Fibroblast of the conjunctiva (primary cell): ENCODE results near the gene TAGLN3.

ENCODE experiments used
- DNase-seq: peaks from one replicate; pipeline ENCODE4 v3.0.0-alpha.2; 2010; ENCODE audit warnings: low read depth

The TAGLN3 gene

DNA sequence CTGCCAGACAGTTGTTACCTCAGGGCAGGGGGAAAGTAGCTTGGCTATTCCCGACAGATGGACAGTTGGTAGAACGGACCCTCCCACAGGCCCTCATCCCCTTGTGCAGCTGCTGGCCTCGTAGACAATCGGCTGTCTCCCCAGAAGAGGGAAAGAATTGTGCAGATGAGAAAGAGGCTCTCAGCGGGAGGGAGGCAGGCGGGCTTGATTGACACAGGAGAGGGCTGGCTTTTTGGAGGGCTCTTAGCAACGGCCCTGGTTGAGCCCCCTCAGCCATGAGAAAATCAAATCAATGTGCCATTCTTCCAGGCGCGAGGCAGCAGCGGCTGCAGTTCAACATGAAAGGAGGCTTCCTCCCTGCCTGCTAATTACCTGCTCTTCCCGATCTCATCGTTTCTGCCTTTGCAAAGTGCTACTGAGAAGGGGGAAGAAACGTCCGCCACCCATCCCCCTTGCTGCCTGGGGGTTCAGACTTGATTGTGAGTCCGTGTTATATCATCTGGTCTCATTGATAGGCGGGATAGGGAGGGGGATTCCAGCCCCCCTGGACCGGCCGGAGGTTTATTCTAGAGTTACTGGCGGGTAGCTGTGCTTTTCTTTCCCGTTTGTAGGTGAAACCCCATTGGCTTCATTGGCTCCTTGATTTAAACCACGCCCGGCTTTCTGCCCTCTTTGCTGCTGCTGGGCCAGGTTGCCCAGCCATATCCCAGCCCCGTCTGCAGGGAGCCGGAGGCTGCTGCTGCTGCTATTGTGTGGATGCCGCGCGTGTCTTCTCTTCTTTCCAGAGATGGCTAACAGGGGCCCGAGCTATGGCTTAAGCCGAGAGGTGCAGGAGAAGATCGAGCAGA lies at the start of gene TAGLN3:
TSS of gene TAGLN3 (plus strand) at position 287 of the 848 bp plus-strand sequence. CDS start at position 788, 501 bp downstream.
- no peak for DNase-seq

DNA sequence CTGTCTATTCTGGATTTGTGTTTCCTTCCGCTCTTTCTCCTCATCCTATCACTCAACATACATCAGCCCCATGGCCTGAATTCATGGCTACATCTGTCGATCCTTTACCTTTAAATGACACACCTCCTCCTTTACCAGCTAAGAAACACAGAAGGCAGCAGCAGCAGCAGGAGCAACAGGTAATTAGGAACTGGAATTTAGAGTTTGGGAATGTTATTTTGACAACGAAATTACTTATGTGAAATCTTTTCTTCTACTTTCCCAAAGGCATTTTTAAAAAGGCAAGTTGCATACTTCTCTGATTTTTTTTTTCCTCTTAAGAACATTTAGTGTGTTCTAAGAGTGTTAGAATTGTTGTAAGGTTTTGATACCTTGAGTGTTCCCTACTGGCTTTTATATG lies 49.0 kb upstream of the TAGLN3 start:
- DNase-seq: no peak

DNA sequence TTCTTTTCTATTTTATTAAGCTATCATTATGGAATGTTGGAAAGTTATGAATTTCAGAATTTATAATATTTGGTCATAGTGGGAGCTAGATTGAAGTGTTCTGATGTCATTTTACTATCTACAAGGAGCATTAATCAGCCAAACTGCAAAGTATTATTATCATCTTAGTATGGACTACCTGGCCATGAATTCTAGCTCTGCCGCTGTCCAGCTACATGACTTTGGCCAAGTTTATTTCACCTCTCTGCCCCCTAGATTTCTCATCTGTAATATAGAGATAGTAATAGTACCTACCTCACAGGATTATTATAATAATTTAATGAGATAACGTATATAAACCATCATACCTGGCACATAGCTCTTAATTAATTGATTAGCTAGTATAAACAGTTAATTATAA lies 47.7 kb upstream of the TAGLN3 start:
- no peak for DNase-seq

DNA sequence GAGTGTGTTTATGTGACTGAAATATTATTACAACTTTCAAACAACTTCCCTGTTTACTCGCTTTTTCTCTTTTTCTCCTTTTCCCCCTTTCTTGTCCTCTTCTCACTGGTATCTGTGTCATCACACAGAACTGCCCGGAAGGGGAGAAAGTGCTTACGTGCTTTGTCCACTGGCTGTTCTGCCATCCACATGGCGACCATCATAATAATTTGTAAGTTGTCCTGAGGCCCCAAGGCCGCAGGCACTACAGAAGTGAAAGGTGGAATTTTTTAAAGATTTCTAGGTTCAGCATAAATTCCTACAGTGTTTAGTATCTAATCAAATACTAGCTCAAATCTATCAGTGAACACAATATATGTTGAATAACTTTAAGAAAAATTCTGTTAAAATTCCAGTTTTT lies 46.6 kb upstream of the TAGLN3 start:
- DNase-seq: no peak

DNA sequence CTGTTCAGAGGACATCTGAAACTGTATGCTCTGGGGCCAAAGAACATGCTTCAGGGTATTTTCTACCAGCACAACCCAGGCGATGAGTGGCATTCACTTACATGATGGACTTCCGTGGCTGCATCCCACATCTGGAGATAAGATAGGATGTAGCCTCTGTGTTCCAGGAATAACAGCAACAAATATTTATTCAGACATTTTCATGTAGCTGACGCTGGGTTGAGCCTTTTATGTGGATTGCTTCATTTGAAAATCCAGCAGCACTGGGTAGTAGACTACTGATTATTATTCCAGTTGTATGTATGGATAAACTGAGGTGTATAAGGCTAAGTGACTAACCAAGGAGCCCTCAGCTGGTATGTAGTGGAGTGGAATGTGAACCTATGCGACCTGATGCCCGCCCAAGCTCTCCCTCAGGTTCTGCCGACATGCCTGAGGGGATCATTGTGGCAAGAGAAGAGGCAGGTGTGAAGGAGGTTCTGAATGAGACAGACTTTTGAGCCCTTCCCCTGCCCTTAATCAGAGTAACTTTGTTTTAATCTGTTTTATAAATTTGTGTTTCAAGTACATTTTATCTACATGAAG lies 45.8 kb upstream of the TAGLN3 start:
- DNase-seq: no peak

DNA sequence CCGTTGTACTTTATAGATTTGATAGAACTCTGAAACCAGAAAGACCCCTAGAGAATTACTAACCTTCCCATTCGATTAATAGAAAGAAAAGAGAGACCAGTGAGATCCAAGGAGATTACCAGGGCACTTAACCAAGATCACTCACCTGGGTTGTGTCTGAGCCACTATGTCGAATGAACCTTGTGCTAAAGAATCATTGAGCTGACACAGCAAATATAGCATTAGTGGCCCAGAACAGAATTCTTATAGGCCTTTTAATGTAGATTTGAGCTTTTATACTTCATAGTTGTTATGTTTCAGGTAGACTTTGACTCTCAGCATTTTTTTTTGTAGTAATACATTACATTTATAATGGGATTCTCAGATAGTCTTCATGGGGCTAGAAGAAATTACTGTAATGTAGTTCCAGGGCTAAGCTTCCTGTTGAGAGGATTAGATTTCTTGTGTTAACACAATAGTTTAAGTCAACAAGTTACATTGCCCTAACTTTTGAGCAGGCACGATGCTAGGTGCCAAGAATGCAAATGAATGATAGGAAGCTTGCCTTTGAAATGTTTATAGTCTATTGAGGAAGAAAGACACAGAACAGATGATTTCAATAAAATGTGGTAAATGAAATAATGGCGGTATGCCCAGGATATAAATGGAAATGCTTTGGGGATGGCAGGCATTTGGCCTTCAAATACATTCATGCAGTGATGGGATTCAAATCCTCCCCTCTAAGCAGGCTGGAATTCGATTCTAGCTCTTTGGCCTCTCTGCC lies 44.3 kb upstream of the TAGLN3 start:
- peak; percentile 57 for DNase-seq

DNA sequence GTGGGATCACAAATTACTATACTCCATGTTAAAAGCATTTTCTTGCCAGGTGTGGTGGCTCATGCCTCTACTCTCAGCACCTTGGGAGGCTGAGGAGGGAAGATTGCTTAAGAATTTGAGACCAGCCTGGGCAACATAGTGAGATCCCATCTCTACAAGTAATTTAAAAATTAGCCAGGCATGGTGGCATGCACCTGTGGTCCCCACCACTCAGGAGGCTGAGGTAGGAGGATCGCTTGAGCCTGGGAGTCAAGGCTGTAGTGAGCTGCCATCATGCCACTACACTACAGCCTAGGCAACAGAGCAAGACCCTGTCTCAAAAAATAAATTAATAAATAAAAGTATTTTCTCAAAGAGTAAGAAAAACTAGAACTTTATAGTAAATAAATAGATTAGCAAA lies 42.8 kb upstream of the TAGLN3 start:
- no peak for DNase-seq

DNA sequence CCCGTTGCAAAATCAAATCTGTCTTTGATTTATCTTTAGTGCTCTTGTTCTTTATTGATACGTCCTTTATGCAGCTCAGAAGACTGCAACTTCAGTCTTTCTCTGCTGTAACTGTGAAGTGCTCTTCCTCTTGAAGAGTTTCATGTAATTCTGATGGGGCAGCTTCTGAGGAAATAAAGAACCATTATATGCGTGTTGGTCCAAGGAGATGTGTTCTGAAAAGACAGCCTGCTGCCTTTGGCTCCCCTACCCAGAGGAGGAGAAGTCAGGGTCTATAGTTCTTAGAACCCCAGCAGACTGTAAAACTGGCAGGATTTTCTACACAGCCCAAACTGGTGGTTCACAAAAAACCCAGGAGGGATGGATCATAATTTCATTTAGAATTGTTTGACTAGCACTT lies 42.3 kb upstream of the TAGLN3 start:
- DNase-seq: no peak

DNA sequence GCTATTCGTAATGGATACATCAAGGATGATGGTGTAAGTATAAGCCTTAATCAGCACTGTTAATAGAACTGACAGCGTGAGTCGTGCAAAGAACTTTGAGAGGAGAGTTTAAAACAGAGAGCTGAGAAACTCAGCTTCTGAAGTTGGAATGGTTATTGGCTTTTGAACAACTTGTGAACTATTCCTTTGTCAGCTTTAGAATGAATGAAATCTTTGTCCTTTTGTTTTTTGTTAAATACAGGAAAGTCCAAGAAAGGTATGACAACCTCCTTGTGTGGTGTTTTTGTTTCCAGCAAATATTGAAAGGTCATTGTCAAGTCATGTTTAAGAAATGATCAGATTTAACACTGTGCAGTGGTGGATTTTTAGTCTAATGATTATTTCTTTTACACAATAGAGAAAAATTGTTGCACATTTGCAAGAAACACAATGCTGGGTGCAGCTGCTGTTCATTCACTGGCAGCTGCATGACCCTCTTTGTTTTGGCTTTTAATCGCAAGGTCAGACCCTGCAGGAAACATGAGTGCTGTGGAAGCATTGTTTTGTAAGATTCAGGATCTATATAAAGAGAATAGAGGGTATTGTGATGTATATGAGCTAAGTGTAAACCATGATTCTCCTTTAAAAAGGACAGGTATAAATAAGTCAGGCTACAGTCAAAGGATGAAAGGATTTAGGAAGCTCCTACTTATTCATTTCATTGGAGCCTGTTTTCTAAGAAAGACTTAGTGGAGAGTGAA lies 41.6 kb upstream of the TAGLN3 start:
- DNase-seq: no peak

DNA sequence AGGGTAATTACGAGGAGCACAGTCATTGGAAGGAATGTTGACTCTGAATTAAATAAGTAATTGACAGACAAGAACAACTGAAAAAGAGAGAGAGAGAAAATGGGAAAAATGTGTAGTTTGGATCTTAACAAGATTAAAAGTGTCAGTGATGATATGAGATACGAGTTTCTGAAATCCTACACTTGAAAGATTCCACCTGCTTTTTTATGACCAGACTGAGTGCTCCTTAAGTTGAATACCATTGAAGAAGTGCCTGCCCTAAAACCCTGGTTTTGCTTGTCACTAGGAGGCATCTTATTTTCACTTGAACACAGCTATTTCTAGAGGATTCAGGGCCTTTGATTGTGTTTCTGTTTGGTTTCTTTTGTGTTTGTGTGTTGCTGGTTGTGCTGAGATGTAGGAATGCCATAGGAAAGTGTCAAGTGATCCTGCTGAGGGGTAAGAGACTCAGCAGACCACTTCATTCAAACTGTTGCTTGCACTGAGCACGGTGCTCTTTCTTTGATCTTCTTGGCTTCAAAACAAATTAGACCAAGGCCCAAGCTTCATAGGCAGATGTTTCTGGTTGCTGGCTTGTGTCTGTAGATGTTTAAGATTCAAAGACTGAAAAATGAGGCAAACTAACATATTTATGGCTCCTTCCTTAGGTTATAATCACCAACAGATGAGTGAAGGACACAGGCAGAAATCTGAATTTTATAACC lies 37.1 kb upstream of the TAGLN3 start:
- DNase-seq: no peak

DNA sequence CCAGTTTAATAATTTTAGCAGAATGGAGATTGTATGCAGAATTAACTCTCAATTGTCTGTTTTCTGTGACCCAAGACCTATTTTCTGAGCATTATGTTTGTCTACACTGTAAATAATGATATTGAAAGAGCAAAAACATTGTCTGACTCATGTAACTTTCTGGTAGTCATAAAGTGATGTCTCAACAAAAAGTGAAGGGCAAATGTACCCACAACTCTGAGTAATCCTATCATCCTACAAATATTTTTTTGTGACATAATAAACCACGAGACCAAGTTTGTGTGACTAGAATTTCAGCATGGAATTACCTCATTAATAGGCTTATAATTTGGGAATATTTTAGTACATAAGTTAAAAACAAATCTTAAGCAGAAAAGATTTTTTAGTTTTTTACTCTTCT lies 35.3 kb upstream of the TAGLN3 start:
- DNase-seq: no peak

DNA sequence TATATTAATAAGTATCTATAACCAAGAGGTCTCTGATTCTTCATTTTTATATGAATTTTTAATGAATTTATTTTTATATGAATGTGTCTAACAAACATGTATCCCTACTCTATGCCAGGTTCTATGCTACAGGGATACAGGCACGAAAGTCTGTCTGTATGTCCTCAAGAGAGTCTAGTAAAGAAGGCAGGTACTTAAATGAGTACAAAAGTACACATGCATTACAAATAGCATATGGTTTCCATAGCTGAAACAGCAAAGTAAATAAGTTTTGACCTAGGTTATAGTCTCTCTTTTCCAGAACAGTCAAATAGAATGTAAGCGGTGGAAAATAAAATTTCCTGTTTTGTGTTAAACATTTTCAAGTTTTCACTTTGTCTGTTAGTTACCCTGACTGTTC lies 33.2 kb upstream of the TAGLN3 start:
- no peak for DNase-seq

DNA sequence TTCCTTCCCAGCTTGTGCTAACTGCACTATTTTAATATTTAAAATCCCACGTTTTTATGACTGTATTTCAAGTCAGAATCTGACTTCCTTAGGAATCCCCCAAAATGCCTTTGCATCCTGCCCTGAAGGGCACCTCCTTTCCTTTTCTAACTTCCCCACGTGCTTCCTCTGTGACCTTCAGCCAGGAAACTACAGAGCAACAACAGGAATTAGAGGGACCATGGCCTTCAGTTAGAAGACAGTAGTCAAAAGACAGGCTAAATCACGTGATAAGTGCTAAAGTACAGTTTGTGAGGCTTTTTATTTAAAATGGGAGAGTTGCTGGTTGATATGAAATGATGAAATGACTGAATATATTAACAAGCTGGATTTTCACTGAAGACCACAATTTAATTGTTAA lies 31.7 kb upstream of the TAGLN3 start:
- no peak for DNase-seq

DNA sequence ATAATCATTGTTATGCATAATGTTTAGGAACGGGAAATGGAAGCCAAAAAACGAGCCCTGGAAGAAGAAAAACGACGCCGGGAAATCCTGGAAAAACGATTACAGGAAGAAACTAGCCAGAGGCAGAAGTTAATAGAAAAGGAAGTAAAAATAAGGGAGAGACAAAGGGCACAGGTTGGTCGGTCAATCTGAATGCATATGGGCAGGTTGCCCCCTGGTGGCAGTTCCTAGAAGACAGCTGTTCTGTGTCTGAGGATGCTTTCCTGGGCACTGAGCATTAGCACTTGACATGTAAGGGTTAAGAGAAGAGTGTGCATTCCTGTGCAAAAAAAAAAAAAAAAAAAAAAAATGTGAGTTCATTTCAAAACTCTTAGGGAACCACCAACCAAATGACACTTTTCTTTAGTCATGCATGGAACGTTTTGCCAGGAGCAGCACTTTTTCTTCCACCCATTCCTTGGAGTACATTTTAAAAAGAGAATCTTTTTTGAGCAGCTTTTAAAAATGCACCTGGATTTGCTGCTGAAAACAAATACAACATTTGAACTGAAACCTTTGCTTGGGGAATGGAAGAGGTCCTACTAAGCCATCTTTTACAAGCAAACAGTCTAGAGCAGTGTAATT lies 31.0 kb upstream of the TAGLN3 start:
- peak; percentile 71 for DNase-seq

DNA sequence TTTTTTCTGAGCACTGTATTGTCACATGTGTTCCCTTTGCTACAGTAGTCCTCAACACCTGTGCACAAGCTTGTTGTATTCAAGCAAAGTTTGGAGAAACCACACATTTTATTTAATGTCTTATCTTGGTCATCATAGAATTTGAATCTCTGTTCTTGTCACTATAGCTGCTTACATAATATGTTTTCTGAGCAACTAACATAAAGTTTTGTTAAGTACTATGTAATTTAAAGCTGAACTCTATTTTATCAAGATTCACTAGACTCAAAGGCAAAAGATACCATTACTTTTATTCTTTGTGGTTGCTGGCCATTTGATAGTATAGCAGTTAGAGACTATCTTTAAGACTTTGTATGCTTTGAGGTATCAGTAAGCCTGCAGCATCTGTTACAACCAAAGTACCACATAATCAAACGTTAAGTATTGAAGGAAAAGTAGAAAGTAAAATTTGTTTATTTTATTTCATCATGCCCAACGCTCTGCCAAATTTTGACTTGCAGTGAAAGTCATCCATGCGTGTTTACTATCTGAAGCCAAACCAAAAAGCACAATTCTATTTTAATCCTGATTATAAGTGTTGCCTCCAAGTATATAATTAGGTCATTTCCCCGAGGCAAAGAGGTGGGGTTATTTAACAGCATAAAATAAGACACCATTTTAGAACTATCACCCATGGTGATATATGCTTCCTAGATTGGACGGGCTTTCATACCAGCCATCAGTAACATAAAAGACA lies 30.2 kb upstream of the TAGLN3 start:
- DNase-seq: no peak

DNA sequence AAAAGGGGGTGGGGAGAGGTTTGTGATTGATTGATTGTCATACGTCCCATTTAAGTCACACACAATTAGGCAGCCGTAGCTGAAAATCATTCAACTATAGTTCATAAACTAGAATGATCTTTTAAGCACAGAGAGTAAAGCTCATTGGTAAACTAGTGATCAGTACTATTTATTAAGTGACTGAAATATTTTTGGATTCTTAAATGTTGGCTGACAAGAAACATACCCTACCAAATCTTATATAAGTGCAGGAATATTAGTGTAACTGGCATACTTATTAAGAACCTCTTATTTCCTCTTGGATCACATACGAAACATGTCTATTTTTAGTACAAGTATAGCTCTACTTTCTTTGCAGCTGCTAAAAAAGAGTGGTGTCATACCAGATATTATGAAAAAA lies 28.3 kb upstream of the TAGLN3 start:
- DNase-seq: no peak

DNA sequence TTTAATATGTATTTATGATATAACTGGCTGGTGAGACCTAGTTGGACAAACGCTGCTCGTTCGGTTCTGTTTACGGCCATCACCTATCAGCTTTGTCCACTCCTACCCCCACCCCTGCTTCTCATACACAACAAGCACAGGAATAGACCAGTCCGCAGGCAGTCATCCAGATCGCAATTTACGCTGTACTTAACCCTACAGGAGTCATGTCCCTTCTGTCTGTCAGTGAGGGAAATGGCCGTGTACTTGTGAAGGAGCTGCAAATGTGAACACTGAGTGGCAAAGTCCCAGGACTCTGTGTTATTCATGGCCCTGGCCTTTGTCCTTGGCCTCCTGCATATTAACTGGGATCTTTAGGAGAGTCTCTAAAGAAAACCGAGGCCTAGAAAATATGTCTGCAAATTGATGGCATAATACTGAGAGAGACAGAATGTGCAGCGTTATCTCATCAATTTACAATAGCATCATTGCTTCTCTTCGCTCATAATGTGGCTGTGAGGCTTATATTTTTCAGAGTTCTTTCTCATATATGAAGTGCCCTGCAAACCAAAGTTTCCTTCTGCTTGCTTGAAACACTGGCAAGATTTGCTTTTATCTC lies 27.1 kb upstream of the TAGLN3 start:
- no peak for DNase-seq

DNA sequence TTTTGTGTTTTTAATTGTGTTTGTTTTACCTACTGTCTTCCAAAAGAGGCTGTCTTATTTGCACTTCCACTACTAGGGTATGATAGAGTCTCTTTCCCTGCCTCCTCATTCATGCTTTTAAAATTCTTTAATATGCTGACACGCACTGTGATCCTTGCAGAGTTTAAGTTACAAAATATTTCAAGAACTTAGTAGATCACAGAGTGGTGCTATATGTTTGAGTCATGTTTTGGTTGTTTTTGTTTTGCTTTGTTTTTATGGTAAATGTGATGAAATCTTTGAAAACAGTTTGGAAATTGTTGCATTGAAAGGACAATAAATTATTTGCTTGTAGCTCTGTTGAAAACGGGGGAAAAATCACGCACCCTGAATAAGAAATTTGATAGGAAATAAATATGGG lies 25.8 kb upstream of the TAGLN3 start:
- no peak for DNase-seq

DNA sequence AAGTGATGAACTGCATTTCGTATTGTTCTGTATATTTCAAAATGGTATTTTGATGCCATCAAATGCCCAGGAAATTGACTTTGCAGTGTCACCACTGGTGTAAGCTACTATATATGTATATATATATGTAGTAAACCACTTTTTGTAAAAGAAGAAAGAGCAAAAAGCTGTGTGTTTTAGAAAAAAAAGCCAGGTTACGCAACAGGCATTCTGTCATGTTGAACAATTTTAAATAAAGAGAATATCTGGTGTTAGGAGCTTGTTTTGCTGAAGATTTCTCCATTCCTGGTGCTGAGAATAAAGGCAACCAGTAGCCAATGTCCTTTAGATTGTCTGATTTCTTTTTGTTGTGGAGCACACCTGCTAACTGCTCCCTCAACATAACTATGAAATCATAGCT lies 23.6 kb upstream of the TAGLN3 start:
- DNase-seq: no peak

DNA sequence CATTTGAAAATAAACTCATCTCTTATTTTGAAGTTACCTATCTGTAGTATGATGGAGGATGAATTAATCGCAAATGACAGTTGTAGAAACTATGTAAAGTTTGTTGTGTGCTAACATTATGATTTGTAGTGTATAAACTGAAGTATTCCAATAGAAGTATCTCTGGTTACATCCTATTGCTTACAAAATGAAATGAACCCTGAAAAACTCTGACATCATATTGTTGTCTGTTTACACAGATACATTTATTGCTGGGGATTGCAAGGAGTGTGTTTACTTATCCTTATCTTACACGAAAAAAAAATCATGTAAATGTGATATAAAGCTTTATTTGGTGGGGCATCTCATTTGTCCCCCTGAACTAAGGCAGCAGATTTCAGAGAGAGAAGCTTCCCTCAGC lies 22.5 kb upstream of the TAGLN3 start:
- no peak for DNase-seq
